Forelimb muscle (tissue), 1 donor: Measurements from ENCODE around the gene INAVA. TPM values are rescaled to one million over a fixed set of nuclear protein-coding genes. Genes with fewer than 3 reads are reported as not detected.
"Not testable (repeated sequence)": the region's sequence is repeated elsewhere in the genome, so short reads cannot be mapped to it uniquely, and the experiment has no call there.

Experiments used
- DNase-seq: peaks from one replicate; pipeline ENCODE4 v3.0.0-alpha.2; 2013; ENCODE audit warnings: low read depth
- polyA plus RNA-seq: library from polyadenylated mRNA; unstranded; fragments of 120-200 nt; gene quantifications from one replicate; pipeline ENCODE4 v1.2.1, GENCODE V29; 2013; ENCODE audit not compliant: insufficient read length

Gene INAVA
- polyA plus RNA-seq, 1 donor: 2.0 TPM

DNA sequence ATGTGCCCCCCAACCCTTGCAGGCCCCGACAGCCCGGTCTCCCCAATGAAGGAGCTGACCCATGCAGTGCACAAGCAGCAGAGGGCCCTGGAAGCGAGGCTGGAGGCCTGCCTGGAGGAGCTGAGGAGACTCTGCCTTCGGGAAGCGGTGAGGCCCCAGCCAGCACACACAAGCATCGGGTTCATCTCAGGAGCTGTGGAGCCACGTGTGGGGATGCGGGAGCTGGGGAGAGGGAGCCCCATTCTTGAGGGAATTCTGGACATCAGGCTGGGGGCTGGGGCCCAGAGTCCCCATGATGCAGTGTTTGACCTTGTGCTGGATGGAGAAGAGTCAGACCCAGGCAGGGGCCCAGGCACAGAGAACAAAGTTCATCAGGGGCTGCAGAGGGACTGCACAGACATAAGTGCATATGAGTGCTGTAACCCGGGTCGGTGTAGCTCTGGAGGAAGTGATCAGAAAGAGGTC is 4.8 kb downstream of the INAVA start:
- no peak for DNase-seq

GRCh38 chr1:200899954-200900867 is 5.5 kb downstream of the INAVA start:
- no peak for DNase-seq

GRCh38 chr1:200900877-200901276 is 6.2 kb downstream of the INAVA start:
- DNase-seq: no peak

GRCh38 chr1:200901350-200901749 is 6.7 kb downstream of the INAVA start:
- DNase-seq: no peak

DNA sequence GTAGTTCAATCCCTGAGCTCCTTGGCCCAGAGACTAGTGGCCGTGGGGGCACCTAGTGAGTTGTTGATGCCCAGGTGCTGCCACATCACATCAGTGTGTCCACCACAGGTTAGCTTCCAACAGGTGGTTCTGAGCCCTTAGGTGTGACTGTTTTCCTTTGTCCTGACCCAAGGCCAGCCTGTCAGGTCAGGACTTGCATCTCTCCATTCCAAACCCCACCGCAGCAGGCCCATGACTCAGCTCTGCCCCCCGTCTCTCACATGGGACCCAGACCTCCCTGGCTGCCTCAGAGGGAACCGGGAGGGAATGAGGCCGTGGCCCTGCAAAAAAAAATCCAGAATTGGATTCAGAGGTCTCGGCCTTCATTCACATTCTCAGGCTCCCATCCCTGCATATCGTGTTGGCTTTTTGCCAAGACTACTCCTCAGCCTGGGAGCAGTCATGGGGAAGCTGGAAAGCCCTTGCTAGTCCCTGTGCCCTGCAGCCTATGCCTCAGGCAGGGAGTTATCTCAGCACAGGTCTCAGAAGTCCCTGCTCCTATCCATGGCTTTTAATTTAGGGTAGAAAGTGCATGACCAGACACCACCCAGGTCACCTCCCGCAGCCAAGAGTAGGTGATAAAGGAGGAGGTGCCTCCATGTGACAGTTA is 7.2 kb downstream of the INAVA start:
- DNase-seq: no peak

DNA sequence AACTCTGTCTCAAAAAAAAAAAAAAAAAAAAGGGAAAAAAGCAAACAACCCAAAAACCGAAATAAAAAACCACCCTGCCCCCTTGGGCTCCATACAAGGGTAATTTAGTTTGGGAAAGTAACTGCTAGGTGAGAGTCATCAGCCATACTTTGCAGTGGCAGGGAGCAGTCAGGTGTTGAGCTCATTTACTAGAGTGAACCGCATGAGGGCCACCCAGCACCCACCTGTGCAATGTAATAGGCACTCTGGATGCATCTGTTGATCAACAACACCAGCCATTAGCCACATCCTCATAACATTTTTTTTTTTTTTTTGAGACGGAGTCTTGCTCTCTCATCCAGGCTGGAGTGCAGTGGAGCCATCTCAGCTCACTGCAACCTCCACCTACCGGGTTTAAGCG is 9.1 kb downstream of the INAVA start:
- DNase-seq: no peak

- DNase-seq: no peak
Measured at GRCh38 chr1:200904772-200905171, 10.1 kb downstream of the INAVA start.

GRCh38 chr1:200905411-200906052 is 10.8 kb downstream of the INAVA start:
- DNase-seq: no peak

GRCh38 chr1:200906491-200906890 is 11.8 kb downstream of the INAVA start:
- DNase-seq: no peak

GRCh38 chr1:200907611-200908097 is 13.0 kb downstream of the INAVA start:
- DNase-seq: no peak

- DNase-seq: no peak
Measured at GRCh38 chr1:200908191-200908868, 13.6 kb downstream of the INAVA start.

DNA sequence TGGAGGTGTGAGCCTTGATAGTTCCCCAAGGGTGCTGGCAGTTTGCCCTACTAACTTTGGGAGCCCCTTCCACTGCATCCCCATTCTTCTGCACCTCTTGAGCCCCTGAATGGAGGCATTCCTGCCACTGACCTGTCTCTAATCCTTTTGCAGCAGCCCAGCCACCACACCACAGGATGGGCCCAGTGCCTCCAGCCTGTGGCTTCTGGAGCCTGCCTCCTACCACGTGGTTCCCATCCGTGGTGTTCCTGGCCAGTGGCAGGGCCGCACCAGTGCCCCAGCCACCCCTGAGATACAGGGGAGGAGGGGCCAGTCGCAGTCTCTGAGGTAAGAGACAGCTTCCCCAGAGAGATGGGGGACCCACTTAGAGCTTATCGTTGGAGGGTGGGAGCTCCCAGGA is 14.4 kb downstream of the INAVA start:
- DNase-seq: no peak

- no peak for DNase-seq
Measured at GRCh38 chr1:200909757-200910239, 15.1 kb downstream of the INAVA start.

DNA sequence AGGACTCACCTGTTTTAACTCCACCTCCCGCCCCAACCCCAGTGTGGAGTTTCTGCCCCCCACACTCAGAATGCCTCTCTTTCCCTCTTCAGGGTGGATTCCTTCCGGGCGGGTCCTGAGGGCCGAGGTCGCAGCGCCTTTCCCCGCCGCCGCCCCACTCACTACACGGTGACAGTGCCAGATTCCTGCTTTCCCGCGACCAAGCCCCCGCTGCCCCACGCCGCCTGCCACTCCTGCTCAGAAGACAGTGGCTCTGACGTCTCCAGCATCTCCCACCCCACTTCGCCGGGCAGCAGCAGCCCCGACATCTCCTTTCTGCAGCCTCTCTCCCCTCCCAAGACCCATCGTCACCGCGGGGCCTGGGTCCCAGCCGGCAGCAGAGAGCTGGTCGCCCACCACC is 16.7 kb downstream of the INAVA start:
- no peak for DNase-seq

GRCh38 chr1:200911936-200912335 is 17.2 kb downstream of the INAVA start:
- DNase-seq: not testable (repeated sequence)

GRCh38 chr1:200912737-200913407 is 18.2 kb downstream of the INAVA start:
- no peak for DNase-seq

GRCh38 chr1:200916152-200916551 is 21.5 kb downstream of the INAVA start:
- no peak for DNase-seq

- DNase-seq: no peak
Measured at GRCh38 chr1:200916681-200917080, 22.0 kb downstream of the INAVA start.

DNA sequence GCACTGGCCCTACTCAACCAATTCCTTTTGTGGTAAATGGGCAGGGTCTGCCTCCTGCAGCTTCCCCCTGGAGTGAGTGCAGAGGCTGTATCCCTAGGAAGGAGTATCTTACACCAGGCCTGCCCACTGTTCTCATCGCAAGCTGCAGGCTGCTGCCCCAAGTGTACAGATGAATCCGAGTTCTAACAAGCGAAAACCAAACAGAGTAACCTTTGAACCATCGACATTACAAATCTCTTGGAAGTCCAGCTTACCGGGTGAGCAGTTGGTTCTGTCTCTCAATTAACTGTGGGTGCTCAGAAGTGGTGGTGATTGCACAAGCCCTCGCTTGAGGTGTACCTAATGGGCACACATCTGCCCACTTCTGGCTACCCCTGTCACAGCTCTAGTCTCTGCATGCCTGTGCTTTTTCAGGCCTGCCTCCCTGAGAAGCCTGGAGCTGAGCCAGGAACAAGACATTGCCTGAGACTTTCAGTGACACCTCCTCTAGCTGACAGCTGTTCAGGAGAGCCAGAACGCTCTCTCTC is 22.7 kb downstream of the INAVA start:
- no peak for DNase-seq

DNA sequence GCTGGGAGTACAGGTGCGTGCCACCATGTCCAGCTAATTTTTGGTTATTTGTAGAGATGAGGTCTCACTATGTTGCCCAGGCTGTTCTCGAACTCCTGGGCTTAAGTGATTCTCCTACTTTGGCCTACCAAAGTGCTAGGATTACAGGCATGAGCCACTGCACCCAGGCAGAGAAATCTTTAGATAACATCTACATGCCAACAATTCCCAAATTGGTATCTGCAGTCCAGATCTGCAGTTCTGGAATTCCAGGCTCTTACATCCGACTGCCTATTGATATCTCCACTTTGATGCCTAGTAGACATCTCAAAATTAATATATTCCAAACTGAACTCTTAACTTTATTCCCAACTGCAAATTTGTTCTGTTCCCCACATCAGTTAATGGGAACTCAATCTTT is 23.3 kb downstream of the INAVA start:
- DNase-seq: no peak

DNA sequence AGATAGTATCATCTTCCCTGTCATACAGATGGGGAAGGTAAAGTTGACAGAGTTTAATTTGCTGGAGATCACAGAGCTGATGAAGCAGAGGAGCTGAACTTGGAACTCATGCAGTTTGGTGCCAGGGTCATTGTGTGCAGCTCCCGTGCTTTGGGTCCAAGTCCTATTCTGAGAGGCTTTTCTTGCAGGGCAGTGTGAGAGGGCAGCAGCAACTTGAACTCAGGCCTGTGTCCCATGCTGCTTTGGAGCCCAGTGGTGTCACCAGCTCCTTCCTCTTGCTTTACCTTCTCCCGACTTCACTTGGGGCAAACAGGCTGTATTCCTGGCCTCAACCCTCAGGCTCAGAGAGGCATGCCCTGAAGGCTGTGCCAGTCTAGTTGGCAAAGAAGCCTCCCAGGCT is 24.7 kb downstream of the INAVA start:
- DNase-seq: no peak
